Keratinocyte (primary cell): ENCODE measurements around the gene FAM120C. TPM values are rescaled to one million over a fixed set of nuclear protein-coding genes. Genes with fewer than 3 reads are reported as not detected.

ENCODE experiments used
- DNase-seq: peaks from one replicate; pipeline ENCODE4 v3.0.0-alpha.2; 2011; ENCODE audit warnings: low read depth, missing footprints, low spot score
- FAIRE-seq: peaks from 2 replicates; lab custom pipeline; 2011; peaks lifted over from hg19 to GRCh38; lab: Jason Lieb, UNC
- H2AFZ ChIP-seq: 2 replicates; pipeline ENCODE4 v1.6.0; 2012; ENCODE audit warnings: low read length, control low read depth, inconsistent platforms; ENCODE audit not compliant: control insufficient read depth
- H3K27ac ChIP-seq: 2 replicates; pipeline ENCODE4 v1.5.1; 2011; ENCODE audit warnings: low read length; ENCODE audit not compliant: control insufficient read depth, insufficient read depth
- H3K27me3 ChIP-seq: 3 replicates; pipeline ENCODE4 v1.6.0; 2011; ENCODE audit warnings: low read length; ENCODE audit not compliant: control insufficient read depth, insufficient read depth; ENCODE audit errors: extremely low read depth
- H3K36me3 ChIP-seq, 2 experiments: 2 replicates in 1 of 2; 3 replicates in 1 of 2; pipeline ENCODE4 v1.5.1; 2011; ENCODE audit warnings: low read length in 2 of 2, mild to moderate bottlenecking in 1 of 2; ENCODE audit not compliant: control insufficient read depth in 2 of 2, insufficient read depth in 2 of 2; ENCODE audit errors: extremely low read depth in 1 of 2
- H3K4me1 ChIP-seq: 3 replicates; pipeline ENCODE4 v1.5.1; 2011; ENCODE audit warnings: low read length; ENCODE audit not compliant: control insufficient read depth, insufficient read depth; ENCODE audit errors: extremely low read depth
- H3K4me2 ChIP-seq: 3 replicates; pipeline ENCODE4 v1.6.0; 2011; ENCODE audit warnings: low read depth, low read length; ENCODE audit not compliant: control insufficient read depth, insufficient read depth; ENCODE audit errors: extremely low read depth
- H3K4me3 ChIP-seq, 3 experiments: fragments of 200-600 bp in 1 of 3; sonication (generic) in 1 of 3; 2 replicates in 2 of 3; 3 replicates in 1 of 3; pipeline ENCODE4 v1.5.1; 2011 to 2016; ENCODE audit warnings: low read length in 3 of 3, mild to moderate bottlenecking in 3 of 3, control low read depth in 2 of 3, inconsistent platforms in 1 of 3, low read depth in 1 of 3, mixed read lengths in 1 of 3, mixed run types in 1 of 3, moderate library complexity in 1 of 3; ENCODE audit not compliant: control insufficient read depth in 2 of 3, insufficient read depth in 2 of 3; ENCODE audit errors: extremely low read depth in 1 of 3
- H3K79me2 ChIP-seq: 2 replicates; pipeline ENCODE4 v1.6.0; 2012; ENCODE audit warnings: low read length; ENCODE audit not compliant: control insufficient read depth, insufficient read depth
- H3K9ac ChIP-seq: 3 replicates; pipeline ENCODE4 v1.6.0; 2011; ENCODE audit warnings: low read length; ENCODE audit not compliant: control insufficient read depth, insufficient read depth; ENCODE audit errors: extremely low read depth
- H3K9me1 ChIP-seq: 3 replicates; pipeline ENCODE4 v1.6.0; 2011; ENCODE audit warnings: low read length; ENCODE audit not compliant: control insufficient read depth, insufficient read depth; ENCODE audit errors: extremely low read depth
- H3K9me3 ChIP-seq: 2 replicates; pipeline ENCODE4 v1.5.1; 2012; ENCODE audit warnings: low read depth, low read length; ENCODE audit not compliant: control insufficient read depth
- H4K20me1 ChIP-seq: 3 replicates; pipeline ENCODE4 v1.6.0; 2011; ENCODE audit warnings: low read length; ENCODE audit not compliant: control insufficient read depth, insufficient read depth; ENCODE audit errors: extremely low read depth
- CTCF ChIP-seq, 3 experiments: IDR thresholded peaks in 1 of 3; conservative IDR thresholded peaks in 1 of 3; optimal IDR thresholded peaks in 1 of 3; 2 replicates in 2 of 3; 3 replicates in 1 of 3; pipeline versions ENCODE3 to v1.5.1; 2011; ENCODE audit warnings: low read length in 3 of 3, mild to moderate bottlenecking in 3 of 3, moderate library complexity in 2 of 3, control low read depth in 1 of 3, inconsistent platforms in 1 of 3; ENCODE audit not compliant: insufficient read depth in 2 of 3; ENCODE audit errors: extremely low read depth in 1 of 3
- EZH2 ChIP-seq: IDR thresholded peaks from one replicate; pipeline ENCODE4 v1.6.1; 2012; ENCODE audit warnings: inconsistent platforms, mild to moderate bottlenecking, low read length, moderate library complexity
- dilution Hi-C: fragments of 300-500 bp; cut with MboI; formaldehyde crosslinking; loops from one replicate; pipeline ENCODE4 v1.7.0; 2020; ENCODE audit warnings: low sequenced_read_pairs; ENCODE audit not compliant: extremely low pct_ligation_motif_present
- polyA plus RNA-seq, 5 experiments: library from polyadenylated mRNA; depleted of rRNA in 3 of 5; stranded (reverse) in 3 of 5; stranded (forward) in 1 of 5; unstranded in 1 of 5; fragments of >200 nt; gene quantifications; 1 replicate in 1 of 5; 2 replicates in 3 of 5; 3 replicates in 1 of 5; pipeline versions ENCODE4 v1.2.1 to v1.2.3, GENCODE V29; 2011 to 2012; ENCODE audit warnings: missing spikeins in 2 of 5, low read depth in 1 of 5, low replicate concordance in 1 of 5

FAM120C gene
- polyA plus RNA-seq, 1 donor (not counting 4 experiments of a cell fraction or from before 2014, with no cell fraction given): 1.9 TPM

GRCh38 chrX:54044126-54044876 is 138.8 kb downstream of the FAM120C start, which contains the start of gene PHF8:
TSS of gene PHF8 (minus strand) at chrX:54044473. CDS start at chrX:54042728, 1,745 bp downstream.
- Histone ChIP-seq H4K20me1 (no peaks in the 10 kb centered on the region), H3K4me1 (peaks cover 2% of the 10 kb centered on the region), H3K9ac (peak within 1 kb of the TSS; percentile 85), H3K27me3 (no peaks in the 10 kb centered on the region), H3K4me2 (peak within 1 kb of the TSS; percentile 61), H3K4me3 (peak within 1 kb of the TSS; percentile 71 to 84 (median 80)), H3K36me3 (peaks cover 2 to 4% of the 10 kb centered on the region in 2 experiments), H3K27ac (peak within 1 kb of the TSS; percentile 89), H3K9me1 (no peaks in the 10 kb centered on the region), H2AFZ (peak within 1 kb of the TSS; percentile 90), H3K79me2 (peaks cover 6% of the 10 kb centered on the region), H3K9me3 (no peaks in the 10 kb centered on the region)
- FAIRE-seq (no peak), DNase-seq (peak; percentile 59)
- dilution Hi-C loops: no loop called here
- no peak for TF ChIP-seq EZH2
- TF ChIP-seq CTCF (optimal IDR thresholded peaks at IDR 0.05 in 1 of 3, IDR thresholded peaks at IDR 0.05 in 1 of 3, conservative IDR thresholded peaks at IDR 0.05 in 1 of 3; ENCODE audit: extremely low read depth in 1 of 3, insufficient read depth in 2 of 3, low read length in 3 of 3): peak in 1 of 3 experiments; percentile 17

GRCh38 chrX:54043541-54044125 is 139.4 kb downstream of the FAM120C start:
- H3K27ac ChIP-seq: peak overlapping the region; percentile 89
- no peaks in the 10 kb centered on the region for H4K20me1 ChIP-seq
- H3K9ac ChIP-seq: peak overlapping the region; percentile 85
- no peaks in the 10 kb centered on the region for H3K9me1 ChIP-seq
- peak overlapping the region; percentile 58 for H3K4me2 ChIP-seq
- TF ChIP-seq CTCF (optimal IDR thresholded peaks at IDR 0.05 in 1 of 3, IDR thresholded peaks at IDR 0.05 in 1 of 3, conservative IDR thresholded peaks at IDR 0.05 in 1 of 3; ENCODE audit: extremely low read depth in 1 of 3, insufficient read depth in 2 of 3, low read length in 3 of 3): no peak
- H3K27me3 ChIP-seq: no peaks in the 10 kb centered on the region
- FAIRE-seq (no peak), DNase-seq (no peak)
- H3K4me3 ChIP-seq: peak overlapping the region; percentile 71 to 84 (median 80)
- H3K79me2 ChIP-seq: peaks cover 6% of the 10 kb centered on the region
- peak overlapping the region; percentile 81 for H2AFZ ChIP-seq
- dilution Hi-C loops: no loop called here
- no peaks in the 10 kb centered on the region for H3K9me3 ChIP-seq
- H3K4me1 ChIP-seq: peaks cover 2% of the 10 kb centered on the region
- H3K36me3 ChIP-seq: peaks cover 2 to 4% of the 10 kb centered on the region in 2 experiments
